K562 (cell line): ENCODE data around the gene BEND5.

ENCODE experiments used
- EZH2 ChIP-seq: IDR thresholded peaks from 2 replicates; pipeline ENCODE4 v1.6.1; 2012; ENCODE audit warnings: low read depth, mild to moderate bottlenecking, inconsistent platforms, low read length, borderline replicate concordance
- FOXM1 ChIP-seq, 2 experiments: fragments of 450-650 bp in 1 of 2; sonication (generic) in 1 of 2; formaldehyde crosslinking in 1 of 2; IDR thresholded peaks; 2 replicates each; pipeline versions ENCODE4 v1.6.1 to v1.9.0; 2017 to 2022; ENCODE audit warnings: low read depth in 2 of 2, mild to moderate bottlenecking in 2 of 2, missing genetic modification reagents in 1 of 2, moderate library complexity in 1 of 2
- KHSRP ChIP-seq: fragments of 450-650 bp; IDR thresholded peaks from 2 replicates; pipeline ENCODE4 v1.6.1; 2017
- POLR2A ChIP-seq: fragments of 450-650 bp; conservative IDR thresholded peaks from 2 replicates; pipeline ENCODE4 v1.6.1; 2016
- RAD51 ChIP-seq: fragments of 450-650 bp; IDR thresholded peaks from 2 replicates; pipeline ENCODE4 v1.7.1; 2016; ENCODE audit warnings: low read depth, mild to moderate bottlenecking, borderline replicate concordance
- RBM39 ChIP-seq: fragments of 200-400 bp; formaldehyde crosslinking; optimal IDR thresholded peaks from 2 replicates; pipeline ENCODE3; 2018; ENCODE audit warnings: low read depth, low read length
- SPI1 ChIP-seq: IDR thresholded peaks from 2 replicates; pipeline ENCODE4 v1.6.1; 2011; ENCODE audit warnings: low read depth, low read length, control low read depth, borderline replicate concordance
- YY1 ChIP-seq, 3 experiments: IDR thresholded peaks; 2 replicates each; pipeline ENCODE4 v1.6.1; 2011; ENCODE audit warnings: low read length in 2 of 3, mild to moderate bottlenecking in 2 of 3, moderate library complexity in 2 of 3, borderline replicate concordance in 1 of 3, control low read depth in 1 of 3, low read depth in 1 of 3; ENCODE audit not compliant: insufficient read depth in 3 of 3, insufficient replicate concordance in 2 of 3, control insufficient read depth in 1 of 3, insufficient read length in 1 of 3; ENCODE audit errors: extremely low read depth in 1 of 3
- ZNF143 ChIP-seq: sonication (generic); formaldehyde crosslinking; IDR thresholded peaks from 2 replicates; pipeline ENCODE4 v1.9.0; 2022; ENCODE audit warnings: mild to moderate bottlenecking, missing genetic modification reagents
- ZNF77 ChIP-seq: fragments of 250-450 bp; sonication (Bioruptor Pico); IDR thresholded peaks from 2 replicates; pipeline ENCODE4 v1.5.0; 2020
- ZNF780A ChIP-seq: fragments of 250-450 bp; sonication (Bioruptor Pico); IDR thresholded peaks from 2 replicates; pipeline ENCODE4 v1.5.0; 2021; ENCODE audit warnings: mild to moderate bottlenecking
- TF ChIP-seq, protein P1 (sequence below), 3 experiments: IDR thresholded peaks in 2 of 3; conservative IDR thresholded peaks in 1 of 3; 2 replicates each; pipeline ENCODE4 v1.5.1; 2011 to 2012; ENCODE audit warnings: low read length in 3 of 3, mild to moderate bottlenecking in 3 of 3, control low read depth in 2 of 3, improper control_type of control experiment in 1 of 3, inconsistent platforms in 1 of 3, low read depth in 1 of 3, mixed read lengths in 1 of 3, moderate library complexity in 1 of 3; ENCODE audit not compliant: insufficient read depth in 2 of 3

DNA sequence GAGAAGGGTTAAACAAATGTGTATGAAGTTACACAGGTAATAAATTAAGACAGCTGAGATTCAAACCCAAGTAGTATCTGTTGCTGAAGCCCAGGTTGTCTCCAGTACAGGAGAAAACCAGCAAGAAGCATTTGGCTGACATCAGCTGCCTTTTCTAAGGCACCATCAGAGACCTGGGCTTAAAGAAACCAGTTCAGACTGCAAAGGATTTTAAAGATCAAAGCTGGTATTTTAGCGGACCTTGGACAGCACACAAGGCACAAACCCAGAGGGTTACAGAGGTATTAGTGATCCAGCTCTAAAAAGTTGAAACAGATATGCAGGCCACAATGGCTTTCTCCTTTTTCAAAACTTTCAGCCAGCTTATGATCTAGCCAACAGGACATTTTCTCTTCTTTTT, 23.4 kb downstream of the BEND5 start:
- TF ChIP-seq ZNF77 (no peak), RBM39 (no peak), RAD51 (no peak), YY1 (IDR thresholded peaks at IDR 0.05; ENCODE audit: borderline replicate concordance in 1 of 3, control insufficient read depth in 1 of 3, extremely low read depth in 1 of 3, insufficient read depth in 3 of 3, insufficient read length in 1 of 3, insufficient replicate concordance in 2 of 3, low read depth in 1 of 3, low read length in 2 of 3) (no peak), POLR2A (no peak), FOXM1 (IDR thresholded peaks at IDR 0.05; ENCODE audit: low read depth) (no peak), FOXM1 (CRISPR knock-in tag; IDR thresholded peaks at IDR 0.05; ENCODE audit: low read depth) (no peak), SPI1 (no peak), EZH2 (no peak), ZNF780A (CRISPR knock-in tag) (no peak), ZNF143 (no peak), KHSRP (no peak)
- TF ChIP-seq, protein P1, sequence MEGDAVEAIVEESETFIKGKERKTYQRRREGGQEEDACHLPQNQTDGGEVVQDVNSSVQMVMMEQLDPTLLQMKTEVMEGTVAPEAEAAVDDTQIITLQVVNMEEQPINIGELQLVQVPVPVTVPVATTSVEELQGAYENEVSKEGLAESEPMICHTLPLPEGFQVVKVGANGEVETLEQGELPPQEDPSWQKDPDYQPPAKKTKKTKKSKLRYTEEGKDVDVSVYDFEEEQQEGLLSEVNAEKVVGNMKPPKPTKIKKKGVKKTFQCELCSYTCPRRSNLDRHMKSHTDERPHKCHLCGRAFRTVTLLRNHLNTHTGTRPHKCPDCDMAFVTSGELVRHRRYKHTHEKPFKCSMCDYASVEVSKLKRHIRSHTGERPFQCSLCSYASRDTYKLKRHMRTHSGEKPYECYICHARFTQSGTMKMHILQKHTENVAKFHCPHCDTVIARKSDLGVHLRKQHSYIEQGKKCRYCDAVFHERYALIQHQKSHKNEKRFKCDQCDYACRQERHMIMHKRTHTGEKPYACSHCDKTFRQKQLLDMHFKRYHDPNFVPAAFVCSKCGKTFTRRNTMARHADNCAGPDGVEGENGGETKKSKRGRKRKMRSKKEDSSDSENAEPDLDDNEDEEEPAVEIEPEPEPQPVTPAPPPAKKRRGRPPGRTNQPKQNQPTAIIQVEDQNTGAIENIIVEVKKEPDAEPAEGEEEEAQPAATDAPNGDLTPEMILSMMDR (IDR thresholded peaks at IDR 0.05 in 2 of 3, conservative IDR thresholded peaks at IDR 0.05 in 1 of 3; ENCODE audit: insufficient read depth in 2 of 3, low read depth in 1 of 3, low read length in 3 of 3) = no peak
